MM.1S (cell line): Measurements from ENCODE around the gene MIP.

Source experiments
- DNase-seq: peaks from one replicate; pipeline ENCODE4 v3.0.0-alpha.2; 2015
- H2AFZ ChIP-seq: fragments of 300-600 bp; sonication (generic); 2 replicates; pipeline ENCODE4 v1.6.0; 2016; ENCODE audit warnings: antibody characterized with exemption, low read length
- H3F3A ChIP-seq: fragments of 300-600 bp; sonication (generic); 2 replicates; pipeline ENCODE4 v1.6.1; 2016; ENCODE audit warnings: mild to moderate bottlenecking, antibody characterized with exemption, low read length, moderate library complexity, mixed read lengths; ENCODE audit not compliant: insufficient read depth
- H3K27ac ChIP-seq: fragments of 300-600 bp; sonication (generic); 2 replicates; pipeline ENCODE4 v1.5.1; 2016; ENCODE audit warnings: mild to moderate bottlenecking, low read length
- H3K27me3 ChIP-seq: fragments of 300-600 bp; sonication (generic); replicated peaks from 2 replicates; pipeline ENCODE4 v1.6.0; 2016; ENCODE audit warnings: low read length; ENCODE audit not compliant: insufficient read depth
- H3K36me3 ChIP-seq: fragments of 300-600 bp; sonication (generic); replicated peaks from 2 replicates; pipeline ENCODE4 v1.6.1; 2016; ENCODE audit warnings: mild to moderate bottlenecking, low read length, mixed read lengths; ENCODE audit not compliant: insufficient read depth
- H3K4me1 ChIP-seq: fragments of 300-600 bp; sonication (generic); 2 replicates; pipeline ENCODE4 v1.6.1; 2016; ENCODE audit warnings: low read length, mixed read lengths
- H3K4me2 ChIP-seq: fragments of 300-600 bp; sonication (generic); 2 replicates; pipeline ENCODE4 v1.6.0; 2016; ENCODE audit warnings: low read depth, low read length
- H3K4me3 ChIP-seq: fragments of 300-600 bp; sonication (generic); 2 replicates; pipeline ENCODE4 v1.5.1; 2016; ENCODE audit warnings: low read length, mixed read lengths
- H3K79me2 ChIP-seq: fragments of 300-600 bp; sonication (generic); 2 replicates; pipeline ENCODE4 v1.6.1; 2016; ENCODE audit warnings: mixed run types, low read length, mixed read lengths
- H3K9ac ChIP-seq: fragments of 300-600 bp; sonication (generic); 2 replicates; pipeline ENCODE4 v1.6.1; 2016; ENCODE audit warnings: low read length, mixed read lengths
- H3K9me2 ChIP-seq: fragments of 300-600 bp; sonication (generic); replicated peaks from 2 replicates; pipeline ENCODE4 v1.6.1; 2016; ENCODE audit warnings: mild to moderate bottlenecking, low read length, mixed read lengths; ENCODE audit not compliant: insufficient read depth
- H3K9me3 ChIP-seq: fragments of 300-600 bp; sonication (generic); replicated peaks from 2 replicates; pipeline ENCODE4 v1.6.1; 2016; ENCODE audit warnings: mild to moderate bottlenecking, low read length, mixed read lengths; ENCODE audit not compliant: insufficient read depth
- H4K20me1 ChIP-seq: fragments of 300-600 bp; sonication (generic); 2 replicates; pipeline ENCODE4 v1.6.1; 2016; ENCODE audit warnings: mild to moderate bottlenecking, low read length, moderate library complexity, mixed read lengths; ENCODE audit not compliant: insufficient read depth
- EZH2 ChIP-seq: fragments of 300-600 bp; sonication (generic); optimal IDR thresholded peaks from 2 replicates; pipeline ENCODE3; 2017; ENCODE audit warnings: low read depth, mild to moderate bottlenecking, antibody characterized with exemption, low read length, mixed read lengths
- EZH2phosphoT487 ChIP-seq: fragments of 300-600 bp; sonication (generic); IDR thresholded peaks from 2 replicates; pipeline ENCODE4 v1.6.1; 2018; ENCODE audit warnings: antibody characterized with exemption, low read length
- TF ChIP-seq, protein P1 (sequence below): fragments of 300-600 bp; sonication (generic); IDR thresholded peaks from 2 replicates; pipeline ENCODE4 v1.5.1; 2016; ENCODE audit warnings: antibody characterized with exemption, low read length, mixed read lengths

MIP gene

DNA sequence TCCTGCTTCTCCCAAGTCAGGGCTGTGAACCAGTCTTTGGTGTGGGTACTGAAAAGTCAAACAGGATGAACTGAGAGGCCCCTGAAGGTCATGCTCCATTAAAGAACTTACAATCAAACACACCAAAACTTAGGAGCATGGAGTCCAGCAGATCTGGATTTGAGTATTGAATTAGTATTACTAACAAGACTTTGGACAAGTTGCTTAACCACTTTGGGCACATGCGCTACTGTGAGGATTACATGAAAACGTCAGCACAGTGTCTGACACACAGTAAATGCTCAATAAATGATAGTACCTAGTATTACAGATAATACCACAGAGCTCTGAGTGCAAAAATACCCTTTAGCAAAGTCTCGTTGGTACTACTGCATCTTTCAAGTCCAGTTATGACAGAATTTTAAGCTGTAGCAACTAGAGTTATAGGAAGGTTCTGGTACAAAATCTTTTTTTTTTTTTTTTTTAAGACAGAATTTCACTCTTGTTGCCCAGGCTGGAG lies 28.5 kb downstream of the MIP start:
- Histone ChIP-seq H2AFZ (no peak overlapping the region), H3K36me3 (peaks cover 6% of the 10 kb centered on the region; the same call in 1 of the 2 replicates)

DNA sequence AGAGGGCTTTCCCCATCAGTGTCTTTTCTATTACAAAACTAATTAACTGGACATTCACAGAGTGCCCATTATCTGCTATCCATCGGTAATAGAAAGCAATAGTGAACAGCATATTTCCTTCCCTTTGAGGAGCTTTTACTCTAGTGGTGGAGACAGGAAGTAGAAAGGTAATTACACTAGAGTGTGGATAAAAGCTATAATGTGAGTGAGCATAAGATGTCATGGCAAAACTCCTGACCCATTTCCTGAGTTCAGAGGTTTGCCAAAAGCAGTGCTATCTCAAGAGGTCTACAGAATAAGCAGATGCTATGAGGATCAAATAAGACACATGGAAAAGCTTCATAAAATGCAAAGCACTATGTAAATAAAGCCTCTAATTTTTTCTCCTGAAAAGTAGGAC lies 29.3 kb downstream of the MIP start:
- Histone ChIP-seq H3K27me3 (no peaks in the 10 kb centered on the region), H3K4me3 (no peak overlapping the region), H2AFZ (no peak overlapping the region), H3K4me1 (no peaks in the 10 kb centered on the region), H3F3A (no peaks in the 10 kb centered on the region), H3K9me2 (no peaks in the 10 kb centered on the region), H3K9me3 (no peaks in the 10 kb centered on the region), H3K79me2 (no peaks in the 10 kb centered on the region), H3K9ac (no peak overlapping the region), H3K36me3 (peaks cover 8% of the 10 kb centered on the region; the same call in 1 of the 2 replicates), H3K27ac (no peak overlapping the region), H4K20me1 (no peaks in the 10 kb centered on the region), H3K4me2 (no peak overlapping the region)
- DNase-seq: no peak
- TF ChIP-seq EZH2 (no peak), EZH2phosphoT487 (no peak)
- TF ChIP-seq, protein P1, sequence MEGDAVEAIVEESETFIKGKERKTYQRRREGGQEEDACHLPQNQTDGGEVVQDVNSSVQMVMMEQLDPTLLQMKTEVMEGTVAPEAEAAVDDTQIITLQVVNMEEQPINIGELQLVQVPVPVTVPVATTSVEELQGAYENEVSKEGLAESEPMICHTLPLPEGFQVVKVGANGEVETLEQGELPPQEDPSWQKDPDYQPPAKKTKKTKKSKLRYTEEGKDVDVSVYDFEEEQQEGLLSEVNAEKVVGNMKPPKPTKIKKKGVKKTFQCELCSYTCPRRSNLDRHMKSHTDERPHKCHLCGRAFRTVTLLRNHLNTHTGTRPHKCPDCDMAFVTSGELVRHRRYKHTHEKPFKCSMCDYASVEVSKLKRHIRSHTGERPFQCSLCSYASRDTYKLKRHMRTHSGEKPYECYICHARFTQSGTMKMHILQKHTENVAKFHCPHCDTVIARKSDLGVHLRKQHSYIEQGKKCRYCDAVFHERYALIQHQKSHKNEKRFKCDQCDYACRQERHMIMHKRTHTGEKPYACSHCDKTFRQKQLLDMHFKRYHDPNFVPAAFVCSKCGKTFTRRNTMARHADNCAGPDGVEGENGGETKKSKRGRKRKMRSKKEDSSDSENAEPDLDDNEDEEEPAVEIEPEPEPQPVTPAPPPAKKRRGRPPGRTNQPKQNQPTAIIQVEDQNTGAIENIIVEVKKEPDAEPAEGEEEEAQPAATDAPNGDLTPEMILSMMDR: no peak

More for the DNA sequence above, 28.5 kb downstream of the MIP start:
- no peak overlapping the region for H3K4me3 ChIP-seq
- H3F3A ChIP-seq: no peaks in the 10 kb centered on the region
- H3K79me2 ChIP-seq: no peaks in the 10 kb centered on the region
- no peaks in the 10 kb centered on the region for H4K20me1 ChIP-seq
- no peak overlapping the region for H3K9ac ChIP-seq
- H3K27me3 ChIP-seq: no peaks in the 10 kb centered on the region
- DNase-seq: no peak
- H3K9me2 ChIP-seq: no peaks in the 10 kb centered on the region
- H3K9me3 ChIP-seq: no peaks in the 10 kb centered on the region
- TF ChIP-seq, protein P1: no peak
- TF ChIP-seq EZH2phosphoT487: no peak
- no peak for TF ChIP-seq EZH2
- no peak overlapping the region for H3K4me2 ChIP-seq
- H3K27ac ChIP-seq: no peak overlapping the region
- H3K4me1 ChIP-seq: no peaks in the 10 kb centered on the region

DNA sequence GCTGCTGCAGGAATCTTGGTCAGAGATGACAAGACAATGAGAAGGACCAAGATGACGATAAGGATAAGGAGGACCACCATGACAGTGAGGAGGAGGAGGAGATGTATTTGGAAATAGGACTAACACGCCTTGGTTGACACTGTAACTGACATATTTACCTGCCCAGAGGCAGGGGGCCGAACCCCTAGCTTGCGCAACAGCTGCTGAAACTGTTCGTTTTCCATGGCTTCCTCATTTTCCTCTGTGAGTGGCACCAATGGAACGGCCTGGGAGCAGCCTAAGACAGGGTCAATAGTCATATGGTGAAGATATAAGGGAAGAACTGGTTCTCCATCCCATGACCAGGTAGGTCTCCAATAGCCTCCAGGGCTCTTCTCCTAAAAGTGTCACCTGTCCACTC lies 34.0 kb downstream of the MIP start:
- Histone ChIP-seq H3K36me3 (peaks cover 14% of the 10 kb centered on the region; the same call in 1 of the 2 replicates), H3K4me2 (no peak overlapping the region), H4K20me1 (no peaks in the 10 kb centered on the region), H3K79me2 (no peaks in the 10 kb centered on the region), H3K9ac (no peak overlapping the region), H2AFZ (no peak overlapping the region), H3K9me2 (no peaks in the 10 kb centered on the region), H3K4me3 (no peak overlapping the region), H3K4me1 (no peaks in the 10 kb centered on the region), H3K9me3 (no peaks in the 10 kb centered on the region), H3F3A (no peaks in the 10 kb centered on the region), H3K27me3 (no peaks in the 10 kb centered on the region), H3K27ac (no peak overlapping the region)
- TF ChIP-seq, protein P1: no peak
- TF ChIP-seq EZH2phosphoT487: no peak
- no peak for TF ChIP-seq EZH2
- no peak for DNase-seq
